ENCODE results near the gene INSYN2B. TPM values are rescaled to one million over a fixed set of nuclear protein-coding genes. Genes with fewer than 3 reads are reported as not detected.
A peak's percentile ranks its signal among the peaks of the same experiment; 100 is the strongest.

INSYN2B gene
- total RNA-seq (1 to 10 TPM in 5 of 7 donors, under 1 TPM in 2; 0.34 to 5.5 (median 2.0) TPM), polyA plus RNA-seq (1 to 10 TPM in 1 of 3 donors, under 1 TPM in 2; 0.09 to 1.1 (median 0.18) TPM)
- long read RNA-seq, donor 1, result 0 reads
- long read RNA-seq, donor 2, result 0 reads

GRCh38 chr5:169980418-169981053 is at the start of gene INSYN2B:
Gene INSYN2B, minus strand, starts transcription at chr5:169980495. Its CDS starts 96,597 bp downstream, at chr5:169883898.
- intact Hi-C loops (cut with DNase I; ENCODE audit: low total_unique reads), result loop anchor here (5.0 kb wide), 1 partner anchor 278 kb away; no protein-coding TSS in a partner anchor
- peaks cover 0 to 51% (median 22%) of the 10 kb centered on the region in 6 donors for H3K36me3 ChIP-seq
- peak within 1 kb of the TSS in 7 of 8 donors; percentile 3 to 42 (median 22) for H3K4me3 ChIP-seq
- peaks cover 0 to 16% (median 7%) of the 10 kb centered on the region in 6 donors for H3K4me1 ChIP-seq
- DNase-seq, result no peak
- no peak within 1 kb of the TSS for H3K27ac ChIP-seq
- no peaks in the 10 kb centered on the region for H3K27me3 ChIP-seq (replicated peaks in 1 of 7)
- TF ChIP-seq POLR2AphosphoS5 (IDR thresholded peaks at IDR 0.05), result no peak
- no peak for TF ChIP-seq POLR2A (IDR thresholded peaks at IDR 0.05)
- peak in 9 of 11 experiments; percentile 4 to 75 (median 55) for TF ChIP-seq CTCF (IDR thresholded peaks at IDR 0.05 in 8 of 11, conservative IDR thresholded peaks at IDR 0.05 in 3 of 11)
- 38 to 54% (median 51%) methylated on average over 11 of the region's 11 CpGs for WGBS, 5 donors
- H3K9me3 ChIP-seq, result no peaks in the 10 kb centered on the region

DNA sequence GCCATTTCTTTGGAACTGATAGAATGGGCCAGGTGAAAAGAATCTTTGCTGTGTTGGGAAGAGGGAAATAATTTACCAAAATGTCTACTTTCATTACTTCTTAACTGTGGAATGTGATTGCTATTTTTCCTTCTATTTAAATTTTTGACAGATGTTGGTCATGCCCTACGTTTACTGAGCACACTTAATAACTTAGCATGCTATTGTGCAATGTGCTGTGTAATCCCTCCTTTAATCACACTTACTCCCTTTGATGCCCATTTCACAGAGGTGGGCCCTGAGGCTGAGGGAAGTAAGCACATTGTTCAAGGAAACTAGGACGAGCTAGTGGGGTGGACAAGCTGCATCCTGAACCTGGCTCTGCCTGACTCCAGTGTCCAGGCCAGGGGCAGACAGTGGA is 47.8 kb upstream of the INSYN2B start:
- WGBS, 5 donors, result 64 to 85% (median 71%) methylated on average over 2 of the region's 2 CpGs
- Histone ChIP-seq H3K4me3 (no peak overlapping the region), H3K4me1 (no peaks in the 10 kb centered on the region), H3K27me3 (replicated peaks in 1 of 7) (no peaks in the 10 kb centered on the region), H3K36me3 (peaks cover 0 to 100% (median 40%) of the 10 kb centered on the region in 6 donors), H3K27ac (no peak overlapping the region), H3K9me3 (no peaks in the 10 kb centered on the region)
- no peak for DNase-seq
- TF ChIP-seq POLR2AphosphoS5 (IDR thresholded peaks at IDR 0.05), result no peak
- no peak for TF ChIP-seq CTCF (IDR thresholded peaks at IDR 0.05 in 8 of 11, conservative IDR thresholded peaks at IDR 0.05 in 3 of 11)
- intact Hi-C loops (cut with DNase I; ENCODE audit: low total_unique reads), result no loop called here

DNA sequence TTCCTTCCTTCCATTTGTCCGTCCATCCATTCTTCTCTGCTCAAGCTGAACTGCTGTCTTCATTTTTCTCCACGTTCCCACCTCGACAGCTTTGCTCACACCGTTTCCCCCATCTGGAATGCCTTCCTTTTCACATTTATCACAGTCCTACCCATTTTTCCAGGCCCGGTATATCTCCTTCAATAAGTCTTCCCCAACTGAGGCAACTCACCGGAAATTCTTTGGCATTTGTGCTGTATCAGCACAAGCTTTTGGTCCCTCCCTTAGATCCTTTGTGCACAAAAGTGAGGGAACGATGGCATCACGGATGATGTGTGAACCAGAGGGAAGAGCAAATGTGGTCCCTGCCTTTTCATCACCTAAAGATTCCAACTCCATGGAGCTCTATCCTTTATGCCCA is 45.6 kb upstream of the INSYN2B start:
- TF ChIP-seq POLR2AphosphoS5 (IDR thresholded peaks at IDR 0.05) (no peak), POLR2A (IDR thresholded peaks at IDR 0.05) (no peak), CTCF (IDR thresholded peaks at IDR 0.05 in 8 of 11, conservative IDR thresholded peaks at IDR 0.05 in 3 of 11) (no peak)
- Histone ChIP-seq H3K4me1 (no peaks in the 10 kb centered on the region), H3K27me3 (replicated peaks in 1 of 7) (no peaks in the 10 kb centered on the region), H3K36me3 (peaks cover 0 to 100% (median 56%) of the 10 kb centered on the region in 6 donors), H3K27ac (no peak overlapping the region), H3K9me3 (no peaks in the 10 kb centered on the region), H3K4me3 (no peak overlapping the region)
- intact Hi-C loops (cut with DNase I; ENCODE audit: low total_unique reads), result no loop called here
- 81 to 88% (median 84%) methylated on average over 8 of the region's 8 CpGs for WGBS, 5 donors
- DNase-seq, result no peak

DNA sequence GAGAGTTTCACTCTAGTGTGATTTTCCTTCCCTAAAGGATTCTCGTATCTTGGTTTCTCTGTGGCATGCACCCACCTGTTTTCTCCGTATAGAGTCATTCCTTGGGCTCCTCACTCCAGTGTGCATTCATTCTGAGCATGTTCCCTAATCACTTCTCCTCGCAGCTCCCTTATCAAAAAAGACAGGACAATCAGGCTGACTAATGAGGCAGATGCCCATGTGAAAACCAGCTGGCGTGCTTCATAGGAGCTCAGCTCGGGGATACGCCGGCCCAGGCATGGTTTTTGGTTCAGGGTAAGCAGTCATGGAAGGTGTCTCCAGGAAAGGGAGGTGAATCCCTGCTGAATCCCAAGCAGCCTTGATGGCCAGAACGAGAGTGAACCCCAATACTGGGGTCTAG is 41.2 kb upstream of the INSYN2B start:
- intact Hi-C loops (cut with DNase I; ENCODE audit: low total_unique reads), result no loop called here
- H3K9me3 ChIP-seq, result no peaks in the 10 kb centered on the region
- H3K4me3 ChIP-seq, result no peak overlapping the region
- WGBS, 5 donors, result 79 to 95% (median 92%) methylated on average over 8 of the region's 8 CpGs
- no peaks in the 10 kb centered on the region for H3K4me1 ChIP-seq
- no peaks in the 10 kb centered on the region for H3K27me3 ChIP-seq (replicated peaks in 1 of 7)
- DNase-seq, result no peak
- H3K36me3 ChIP-seq, result peaks cover 0 to 100% (median 52%) of the 10 kb centered on the region in 6 donors
- TF ChIP-seq CTCF (IDR thresholded peaks at IDR 0.05 in 8 of 11, conservative IDR thresholded peaks at IDR 0.05 in 3 of 11) (no peak), POLR2A (IDR thresholded peaks at IDR 0.05) (no peak), POLR2AphosphoS5 (IDR thresholded peaks at IDR 0.05) (no peak)
- H3K27ac ChIP-seq, result no peak overlapping the region

Data from spleen (tissue), 13 donors.